Inferior parietal cortex (tissue), 1 donor: ENCODE measurements around the gene HCRTR1.

Experiments used
- DNase-seq: peaks from one replicate; pipeline ENCODE4 v3.0.0-alpha.2; 2016; ENCODE audit errors: extremely low spot score

The HCRTR1 gene

GRCh38 chr1:31650161-31651088 is 32.9 kb downstream of the HCRTR1 start:
- no peak for DNase-seq

- DNase-seq = no peak
Measured at GRCh38 chr1:31651089-31651420, 33.6 kb downstream of the HCRTR1 start.

GRCh38 chr1:31651766-31652165 is 34.3 kb downstream of the HCRTR1 start:
- DNase-seq = no peak

DNA sequence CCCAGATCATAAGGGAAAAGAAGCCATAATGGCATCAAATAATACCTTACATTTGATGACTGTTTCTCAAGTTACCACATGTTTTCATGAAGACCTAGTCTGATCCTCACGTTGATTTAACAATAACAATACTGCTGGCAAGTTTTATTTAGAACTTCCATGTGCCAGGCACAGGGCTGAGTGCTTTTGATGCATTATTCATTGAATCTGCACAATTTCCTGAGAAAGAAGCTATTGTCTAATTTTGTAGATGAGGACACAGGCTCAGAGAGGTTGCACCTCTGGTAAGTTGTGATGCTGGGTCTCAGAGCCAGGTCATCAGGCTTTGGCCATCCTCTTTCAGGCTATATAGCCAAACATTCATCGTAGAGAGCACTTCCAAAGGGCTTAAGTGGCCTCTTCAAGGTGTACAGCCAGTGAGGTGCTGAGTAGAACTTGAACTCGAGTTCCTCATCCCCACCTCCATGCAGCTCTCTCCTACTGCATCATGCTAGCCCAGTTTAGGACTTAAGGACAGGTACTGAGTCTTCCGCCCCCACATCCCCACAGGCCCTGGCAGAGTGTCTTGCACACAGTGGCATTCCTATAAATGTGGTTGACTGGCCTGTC is 35.5 kb downstream of the HCRTR1 start:
- no peak for DNase-seq

- DNase-seq = no peak
Measured at GRCh38 chr1:31653717-31654473, 36.4 kb downstream of the HCRTR1 start.

- DNase-seq = no peak
Measured at GRCh38 chr1:31654474-31654776, 36.9 kb downstream of the HCRTR1 start.

DNA sequence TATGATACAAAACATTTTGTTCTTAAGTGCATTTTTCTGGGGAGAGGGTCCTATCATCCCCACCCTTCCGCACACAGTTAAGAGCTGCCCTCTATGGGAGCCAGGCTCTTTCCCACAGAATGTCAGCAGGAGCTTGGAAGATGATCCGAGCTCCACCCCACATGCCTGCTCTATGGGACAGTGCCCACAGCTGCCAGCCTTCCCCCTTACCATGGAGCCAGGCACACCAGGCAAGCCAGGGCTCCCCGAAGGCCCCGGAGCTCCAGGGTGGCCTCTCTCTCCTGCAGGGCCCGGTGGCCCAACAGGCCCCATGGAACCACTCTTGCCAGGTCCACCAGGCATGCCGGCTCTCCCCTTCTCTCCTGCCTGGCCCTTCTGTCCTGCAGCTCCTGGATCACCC is 37.6 kb downstream of the HCRTR1 start:
- no peak for DNase-seq

DNA sequence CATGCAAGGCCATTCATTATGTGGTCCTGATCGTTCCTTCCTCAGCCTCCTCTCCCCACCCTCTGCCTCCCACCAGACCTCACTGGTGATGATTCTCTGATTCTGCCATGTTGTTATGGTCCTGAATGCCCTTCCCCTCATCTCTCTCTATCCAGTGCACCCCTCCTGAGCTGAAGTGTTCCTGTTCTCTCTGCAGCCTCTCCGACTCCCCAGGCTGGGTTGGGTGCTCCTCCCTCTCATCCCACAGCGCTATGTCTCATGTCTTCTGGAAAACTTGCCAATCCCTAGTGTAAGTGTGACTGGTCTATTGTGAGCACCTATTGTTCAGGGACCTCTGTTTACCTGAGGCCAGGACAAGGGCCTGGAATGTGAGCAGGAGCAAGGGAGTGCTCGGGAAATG is 38.3 kb downstream of the HCRTR1 start:
- DNase-seq = no peak

- no peak for DNase-seq
Measured at GRCh38 chr1:31657020-31657804, 39.7 kb downstream of the HCRTR1 start.

- no peak for DNase-seq
Measured at GRCh38 chr1:31657972-31658510, 40.6 kb downstream of the HCRTR1 start.

DNA sequence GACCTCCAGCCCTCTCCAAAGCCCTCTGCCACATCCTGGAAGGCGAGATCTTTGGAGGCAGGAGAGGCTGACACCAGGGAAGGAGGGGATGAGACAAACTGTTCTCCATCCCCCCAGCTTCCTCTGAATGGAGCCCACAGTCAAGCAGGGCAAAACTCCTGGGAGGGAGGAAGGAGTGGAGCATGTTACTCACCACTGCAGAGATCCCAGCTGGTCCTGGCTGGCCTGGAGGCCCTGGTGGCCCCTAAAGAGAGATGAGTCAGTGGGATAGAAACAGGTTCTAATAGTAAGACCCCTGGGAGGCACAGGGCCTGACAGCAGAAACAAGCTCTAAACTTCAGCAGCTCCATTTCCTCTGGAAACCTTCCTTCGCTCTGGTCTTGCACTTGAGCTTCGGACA is 41.2 kb downstream of the HCRTR1 start:
- no peak for DNase-seq

DNA sequence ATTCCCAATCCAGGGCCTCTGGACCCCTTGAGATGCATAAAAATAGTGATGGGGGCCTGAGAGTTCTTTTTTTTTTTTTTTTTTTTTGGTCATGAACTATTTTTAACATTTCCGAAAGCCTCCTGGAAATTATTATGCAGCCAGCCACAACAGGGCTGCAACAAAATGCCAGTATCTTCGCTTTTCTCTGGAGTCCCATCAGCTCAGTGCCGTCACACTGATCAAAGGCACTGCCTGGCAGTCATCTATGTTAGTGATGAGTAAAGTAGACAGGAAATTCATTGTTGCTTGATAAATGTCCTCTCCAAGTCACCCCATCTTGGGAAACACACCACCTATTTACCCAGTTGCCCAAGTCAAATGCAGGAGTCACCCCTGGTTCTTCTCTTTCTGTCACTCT is 42.4 kb downstream of the HCRTR1 start:
- no peak for DNase-seq

DNA sequence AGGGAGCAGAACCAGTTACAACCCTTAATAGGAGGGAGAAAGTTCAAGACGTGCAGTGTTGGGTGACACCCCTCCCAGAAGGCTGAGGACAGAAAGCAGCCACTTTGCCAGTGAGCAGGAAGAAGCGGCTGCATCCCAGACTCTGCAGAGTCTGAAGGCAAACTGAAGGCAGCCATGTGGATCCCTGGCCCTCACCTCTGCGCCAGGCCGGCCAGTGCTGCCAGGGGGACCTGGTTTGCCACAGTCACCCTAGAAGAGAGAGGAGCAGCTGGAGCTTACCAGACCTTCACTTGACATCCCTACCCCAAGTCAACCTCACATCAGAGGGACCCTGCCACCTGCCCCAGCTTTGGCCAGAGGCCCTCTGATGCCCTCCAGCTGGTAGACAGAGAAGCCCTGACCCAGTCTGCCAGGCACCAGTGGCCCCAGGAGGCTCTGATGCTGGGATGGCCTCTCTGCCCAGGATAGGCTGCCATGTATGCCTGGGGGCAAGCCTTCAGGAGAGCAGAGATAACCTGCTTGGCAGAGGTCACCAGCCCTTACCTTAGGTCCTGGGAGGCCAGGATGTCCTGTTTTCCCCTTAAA is 43.5 kb downstream of the HCRTR1 start:
- no peak for DNase-seq

GRCh38 chr1:31661856-31662255 is 44.4 kb downstream of the HCRTR1 start:
- no peak for DNase-seq

GRCh38 chr1:31662463-31662862 is 45.0 kb downstream of the HCRTR1 start:
- DNase-seq = no peak

DNA sequence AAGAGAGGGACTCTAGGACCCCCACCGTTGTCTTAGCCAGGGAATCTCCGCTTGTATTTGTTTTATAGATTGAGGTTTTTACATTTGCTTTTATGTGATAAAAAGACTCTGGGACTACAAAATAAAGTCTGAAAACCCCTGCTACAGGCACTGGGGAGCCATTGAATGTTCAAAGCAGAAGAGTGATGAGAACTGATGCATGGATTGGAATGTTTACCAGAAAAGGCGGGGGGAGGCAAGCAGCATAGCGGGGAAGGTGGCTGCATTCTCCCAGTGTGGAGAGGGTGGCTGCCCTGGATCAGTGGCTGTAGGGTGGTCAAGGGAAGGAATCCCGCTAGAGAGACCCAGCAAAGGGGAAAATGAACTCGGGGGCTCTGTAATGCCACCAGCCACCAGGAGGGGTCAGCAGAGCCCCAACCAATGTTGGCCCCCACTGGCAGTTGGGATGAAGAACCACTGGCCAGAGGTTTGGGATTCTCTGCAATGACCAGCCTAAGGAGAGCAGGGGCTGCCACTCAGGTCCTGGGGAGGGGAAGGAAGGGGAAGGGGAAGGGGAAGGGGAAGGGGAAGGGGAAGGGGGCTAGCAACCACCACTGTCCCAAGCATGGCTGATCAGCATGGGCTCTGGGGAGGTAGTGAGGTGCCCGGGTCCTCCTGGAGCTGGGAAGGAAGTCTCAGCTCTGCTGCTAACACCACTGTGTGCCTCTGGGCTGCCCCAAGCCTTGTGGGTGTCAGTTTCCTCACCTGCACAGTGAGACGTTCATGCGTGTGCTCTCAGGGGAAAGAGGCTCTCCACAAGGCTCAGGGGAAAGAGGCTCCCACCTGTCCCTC is 46.3 kb downstream of the HCRTR1 start:
- peak; percentile 70 for DNase-seq

- no peak for DNase-seq
Measured at GRCh38 chr1:31664528-31664927, 47.0 kb downstream of the HCRTR1 start.

- no peak for DNase-seq
Measured at GRCh38 chr1:31665234-31665878, 47.9 kb downstream of the HCRTR1 start.

DNA sequence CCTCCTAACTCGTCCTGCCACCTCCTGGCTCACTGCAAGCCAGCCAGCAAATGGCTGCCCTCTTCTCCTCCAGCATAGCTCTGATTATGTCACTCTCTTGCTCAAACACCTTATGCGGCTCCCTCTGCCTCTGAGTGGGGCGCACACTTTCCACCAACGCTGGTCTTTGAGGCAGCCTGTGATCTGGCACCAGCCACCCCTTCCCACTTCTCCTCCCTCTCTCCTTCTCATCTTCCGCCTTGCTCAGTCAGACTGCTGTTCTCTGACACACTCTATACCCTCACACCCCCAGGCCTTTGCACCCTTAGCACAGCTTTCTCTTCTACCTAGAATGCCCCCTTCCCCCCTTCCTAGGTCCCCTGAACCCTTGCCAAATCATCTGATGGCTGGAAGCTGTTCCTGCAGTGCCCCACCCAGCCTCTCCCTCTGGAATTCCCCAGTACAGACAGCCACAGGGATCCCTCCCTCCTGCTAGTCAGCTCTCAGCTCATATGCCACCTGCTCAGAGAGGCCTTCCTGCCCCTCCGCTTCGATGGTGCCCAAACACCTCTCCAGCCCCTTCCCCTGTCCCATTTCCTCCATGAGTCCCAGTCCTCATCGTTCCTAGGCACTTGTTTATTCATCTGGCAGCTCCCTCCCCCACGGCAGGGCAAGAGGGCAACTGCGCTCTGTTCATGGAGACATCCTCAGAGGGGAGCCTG is 48.9 kb downstream of the HCRTR1 start:
- no peak for DNase-seq
